GM12872 (cell line): ENCODE data around the gene COMMD9.
A peak's percentile ranks its signal among the peaks of the same experiment; 100 is the strongest.

Experiments used
- CTCF ChIP-seq: IDR thresholded peaks from 3 replicates; pipeline ENCODE4 v1.5.1; 2011; ENCODE audit warnings: low read depth, mild to moderate bottlenecking, low read length, moderate library complexity; ENCODE audit not compliant: insufficient read depth

The COMMD9 gene

GRCh38 chr11:36271794-36272407, 17.3 kb downstream of the COMMD9 start:
- 0 out of 3 replicates have a peak, but pooled peaks have one; percentile 10 for TF ChIP-seq CTCF

DNA sequence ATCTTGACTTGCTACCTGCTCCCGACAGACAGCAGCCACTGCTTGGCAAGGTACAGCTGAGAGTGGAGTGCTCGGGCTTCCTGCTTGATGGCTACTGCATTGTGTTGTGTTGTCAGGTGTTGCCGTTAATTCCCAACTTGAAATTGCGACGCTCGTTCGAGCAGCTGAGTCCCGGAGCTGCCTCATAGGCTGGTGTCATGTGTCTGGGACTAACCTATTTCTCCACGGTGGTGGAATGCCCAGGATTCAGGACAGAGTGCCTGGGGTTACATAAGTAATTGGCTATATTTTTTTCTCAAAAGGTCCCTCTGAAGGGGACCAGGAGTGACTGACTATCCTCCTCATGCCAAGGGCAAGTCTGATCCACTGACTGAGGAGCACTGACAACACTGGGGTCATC, 18.5 kb downstream of the COMMD9 start:
- no peak for TF ChIP-seq CTCF

- TF ChIP-seq CTCF: no peak
Observed at GRCh38 chr11:36268337-36268985, 20.8 kb downstream of the COMMD9 start.

GRCh38 chr11:36266767-36267166, 22.5 kb downstream of the COMMD9 start:
- no peak for TF ChIP-seq CTCF

DNA sequence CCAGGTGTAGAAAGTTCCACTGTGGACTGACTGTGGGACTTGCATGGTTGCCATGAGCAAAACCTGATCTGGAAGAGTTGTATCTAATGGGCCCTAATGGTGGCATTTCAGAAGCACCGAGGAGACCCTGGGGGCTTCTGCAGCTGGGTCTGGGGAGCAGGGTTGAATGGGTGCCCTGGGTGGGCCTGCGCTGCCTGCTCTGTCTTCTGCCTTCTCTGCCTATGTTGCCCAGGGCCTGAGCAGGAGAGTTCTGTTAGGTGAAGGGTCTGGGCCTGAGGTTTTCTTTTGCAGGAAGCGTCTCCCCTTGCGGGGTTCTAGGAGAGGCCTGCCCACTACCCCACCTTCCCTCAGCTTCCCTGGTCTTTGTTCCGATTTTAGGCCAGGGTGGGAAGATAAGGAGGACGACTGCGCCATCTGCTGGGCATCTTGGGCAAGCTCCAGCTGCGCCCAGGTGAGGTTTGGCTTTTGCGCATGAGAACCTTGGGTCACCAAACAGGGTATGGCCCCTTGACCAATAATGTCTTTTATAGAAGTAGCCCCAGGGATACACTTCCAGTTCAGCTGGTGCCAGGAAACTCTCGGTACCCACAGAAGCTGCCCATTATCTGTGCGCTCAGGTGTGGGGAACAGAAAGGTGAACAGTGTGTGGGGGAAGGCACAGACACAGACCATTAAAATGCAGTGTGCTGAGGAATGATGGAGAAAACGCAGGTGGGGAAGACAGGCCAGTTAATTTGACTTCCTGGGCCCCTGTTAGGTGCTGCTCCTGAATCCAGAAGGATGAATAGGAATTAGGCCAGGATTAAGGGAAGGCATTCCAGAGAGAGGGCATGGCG, 23.2 kb downstream of the COMMD9 start:
- TF ChIP-seq CTCF: peak; percentile 89

DNA sequence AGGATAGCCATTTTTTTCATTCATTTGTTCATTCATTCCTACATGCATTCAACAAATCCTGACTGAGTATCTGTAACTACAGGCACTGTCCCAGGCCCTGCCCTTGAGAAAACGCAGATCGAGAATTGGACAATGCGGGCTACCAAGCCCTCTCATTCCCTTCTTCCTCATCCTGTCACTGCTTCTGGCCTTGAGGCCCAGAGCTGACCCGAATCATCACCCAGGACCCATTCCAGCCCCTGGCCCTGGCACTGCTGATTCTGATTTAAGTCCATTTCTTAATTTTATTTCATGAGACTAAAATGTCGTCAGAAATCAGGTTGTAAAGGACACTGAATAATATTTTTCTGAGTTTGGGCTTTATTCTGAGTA, 24.3 kb downstream of the COMMD9 start:
- no peak for TF ChIP-seq CTCF
